Activated T-helper 2 cell treated with anti-CD3 and anti-CD28 coated beads, Interferon-gamma antibody, Interleukin-2, Interleukin-4, amounts not matched to agents 10 μg/mL and 5 μg/mL and 100 μg/mL, durations not matched to agents 14 hours and 24 hours and 36 hours (primary cell): ENCODE results near the gene ADRA2B. TPM values are rescaled to one million over a fixed set of nuclear protein-coding genes. Genes with fewer than 3 reads are reported as not detected.
"Not testable (repeated sequence)": the region's sequence is repeated elsewhere in the genome, so short reads cannot be mapped to it uniquely, and the experiment has no call there.

Source experiments
- DNase-seq: peaks from one replicate; pipeline ENCODE4 v3.0.0; 2021; ENCODE audit warnings: low spot score
- H3K27ac Mint-ChIP-seq: one replicate; pipeline ENCODE4 v1.8.0; 2021; ENCODE audit warnings: mixed read lengths
- H3K27me3 Mint-ChIP-seq: one replicate; pipeline ENCODE4 v1.8.0; 2021; ENCODE audit warnings: low read depth, mixed read lengths
- H3K36me3 Mint-ChIP-seq: one replicate; pipeline ENCODE4 v1.8.0; 2021; ENCODE audit warnings: low read depth, mixed read lengths
- H3K4me1 Mint-ChIP-seq: one replicate; pipeline ENCODE4 v1.8.0; 2021; ENCODE audit warnings: low read depth, mixed read lengths
- H3K4me3 Mint-ChIP-seq: one replicate; pipeline ENCODE4 v1.8.0; 2021; ENCODE audit warnings: low read depth, mild to moderate bottlenecking, moderate library complexity, mixed read lengths
- H3K9me3 Mint-ChIP-seq: one replicate; pipeline ENCODE4 v1.8.0; 2021; ENCODE audit warnings: mixed read lengths
- intact Hi-C: fragments of 100-400 bp; cut with micrococcal nuclease; formaldehyde crosslinking; loops from one replicate; pipeline ENCODE4 v1.15.1; 2023
- total RNA-seq: library from RNA; stranded (reverse); gene quantifications from 2 replicates; pipeline ENCODE4 v1.2.3, GENCODE V29; 2022

Gene ADRA2B
- total RNA-seq, 1 donor from 2014 or later: 0.21 TPM

- Mint-ChIP-seq H3K36me3 (no peaks in the 10 kb centered on the region), H3K9me3 (no peaks in the 10 kb centered on the region), H3K27me3 (peaks cover 8% of the 10 kb centered on the region), H3K4me3 (no peak overlapping the region), H3K27ac (no peak overlapping the region), H3K4me1 (peaks cover 5% of the 10 kb centered on the region)
- intact Hi-C loops: no loop called here
- no peak for DNase-seq
These were observed 26.8 kb downstream of the ADRA2B start for GRCh38 chr2:96089356-96090195.

GRCh38 chr2:96088340-96089335 is 27.7 kb downstream of the ADRA2B start:
- H3K27me3 Mint-ChIP-seq: peaks cover 2% of the 10 kb centered on the region
- intact Hi-C loops: no loop called here
- no peak for DNase-seq
- no peaks in the 10 kb centered on the region for H3K36me3 Mint-ChIP-seq
- H3K4me1 Mint-ChIP-seq: peaks cover 5% of the 10 kb centered on the region
- H3K4me3 Mint-ChIP-seq: no peak overlapping the region
- H3K27ac Mint-ChIP-seq: no peak overlapping the region
- H3K9me3 Mint-ChIP-seq: no peaks in the 10 kb centered on the region

- intact Hi-C loops: no loop called here
- H3K27ac Mint-ChIP-seq: no peak overlapping the region
- no peaks in the 10 kb centered on the region for H3K27me3 Mint-ChIP-seq
- no peak for DNase-seq
- no peaks in the 10 kb centered on the region for H3K9me3 Mint-ChIP-seq
- peaks cover 5% of the 10 kb centered on the region for H3K4me1 Mint-ChIP-seq
- H3K4me3 Mint-ChIP-seq: no peak overlapping the region
- H3K36me3 Mint-ChIP-seq: no peaks in the 10 kb centered on the region
These were observed 29.2 kb downstream of the ADRA2B start for GRCh38 chr2:96087130-96087529.

- no peaks in the 10 kb centered on the region for H3K36me3 Mint-ChIP-seq
- no peak overlapping the region for H3K27ac Mint-ChIP-seq
- H3K9me3 Mint-ChIP-seq: no peaks in the 10 kb centered on the region
- DNase-seq: no peak
- H3K27me3 Mint-ChIP-seq: no peaks in the 10 kb centered on the region
- peaks cover 5% of the 10 kb centered on the region for H3K4me1 Mint-ChIP-seq
- no peak overlapping the region for H3K4me3 Mint-ChIP-seq
- intact Hi-C loops: no loop called here
These were observed 30.6 kb downstream of the ADRA2B start for GRCh38 chr2:96085541-96086355.

GRCh38 chr2:96084858-96085518 is 31.4 kb downstream of the ADRA2B start:
- DNase-seq, H3K36me3 Mint-ChIP-seq, H3K27me3 Mint-ChIP-seq, H3K9me3 Mint-ChIP-seq, H3K4me3 Mint-ChIP-seq, intact Hi-C loops, H3K27ac Mint-ChIP-seq, H3K4me1 Mint-ChIP-seq: not testable (repeated sequence)

- Mint-ChIP-seq H3K27me3 (peaks cover 6% of the 10 kb centered on the region), H3K4me1 (peaks cover 5% of the 10 kb centered on the region)
These were observed 32.1 kb downstream of the ADRA2B start for GRCh38 chr2:96083989-96084857.

GRCh38 chr2:96083064-96083939 is 33.1 kb downstream of the ADRA2B start:
- peaks cover 5% of the 10 kb centered on the region for H3K4me1 Mint-ChIP-seq
- no peak overlapping the region for H3K4me3 Mint-ChIP-seq
- H3K27me3 Mint-ChIP-seq: peaks cover 10% of the 10 kb centered on the region
- intact Hi-C loops: no loop called here
- no peaks in the 10 kb centered on the region for H3K36me3 Mint-ChIP-seq
- H3K9me3 Mint-ChIP-seq: no peaks in the 10 kb centered on the region
- DNase-seq: no peak
- no peak overlapping the region for H3K27ac Mint-ChIP-seq

More at GRCh38 chr2:96083989-96084857, 32.1 kb downstream of the ADRA2B start:
- Mint-ChIP-seq H3K36me3 (no peaks in the 10 kb centered on the region), H3K4me3 (no peak overlapping the region), H3K27ac (no peak overlapping the region), H3K9me3 (no peaks in the 10 kb centered on the region)
- intact Hi-C loops: no loop called here
- DNase-seq: no peak

- Mint-ChIP-seq H3K27ac (no peak overlapping the region), H3K4me1 (peaks cover 4% of the 10 kb centered on the region), H3K4me3 (no peak overlapping the region), H3K9me3 (no peaks in the 10 kb centered on the region), H3K27me3 (peaks cover 15% of the 10 kb centered on the region), H3K36me3 (no peaks in the 10 kb centered on the region)
- intact Hi-C loops: no loop called here
- no peak for DNase-seq
These were observed 33.9 kb downstream of the ADRA2B start for GRCh38 chr2:96082211-96083063.

GRCh38 chr2:96081042-96081441 is 35.3 kb downstream of the ADRA2B start:
- DNase-seq: no peak
- Mint-ChIP-seq H3K4me3 (no peak overlapping the region), H3K9me3 (no peaks in the 10 kb centered on the region), H3K27ac (no peak overlapping the region), H3K36me3 (no peaks in the 10 kb centered on the region), H3K27me3 (peaks cover 18% of the 10 kb centered on the region), H3K4me1 (no peaks in the 10 kb centered on the region)
- intact Hi-C loops: no loop called here

GRCh38 chr2:96075199-96075771 is 41.1 kb downstream of the ADRA2B start:
- DNase-seq: no peak
- Mint-ChIP-seq H3K36me3 (no peaks in the 10 kb centered on the region), H3K27me3 (peaks cover 24% of the 10 kb centered on the region), H3K9me3 (no peaks in the 10 kb centered on the region), H3K4me1 (no peaks in the 10 kb centered on the region), H3K27ac (no peak overlapping the region), H3K4me3 (no peak overlapping the region)
- intact Hi-C loops: no loop called here
